Fibroblast of mammary gland (primary cell): ENCODE data around the gene TTLL9.

Source experiments
- DNase-seq: peaks from one replicate; pipeline ENCODE4 v3.0.0-alpha.2; 2010; ENCODE audit warnings: low read depth
- H3K4me3 ChIP-seq: 2 replicates; pipeline ENCODE4 v1.5.1; 2011; ENCODE audit warnings: low read depth, mild to moderate bottlenecking, low read length, moderate library complexity; ENCODE audit not compliant: control insufficient read depth
- TF ChIP-seq, protein P1 (sequence below): conservative IDR thresholded peaks from 2 replicates; pipeline ENCODE4 v1.5.1; 2011; ENCODE audit warnings: low read depth, low read length, inconsistent platforms; ENCODE audit not compliant: control insufficient read depth, insufficient read depth

TTLL9 gene

DNA sequence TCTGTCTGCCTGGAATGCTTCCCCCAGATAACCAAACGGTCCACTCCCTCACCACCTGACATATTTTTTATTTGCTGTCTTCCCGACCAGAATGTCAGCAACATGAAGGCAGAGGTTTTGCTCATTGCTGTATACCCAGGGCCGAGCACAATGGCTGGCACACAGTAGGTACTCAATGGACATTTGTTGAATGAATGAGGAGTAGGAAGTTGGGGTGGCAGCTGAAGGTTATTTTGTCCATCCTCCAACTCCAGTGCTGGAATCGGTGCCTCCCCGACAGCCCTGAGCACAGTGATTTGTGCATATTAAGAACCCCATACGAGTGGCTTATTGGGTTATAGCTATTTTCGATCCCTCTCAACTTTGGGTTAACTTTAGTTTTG is 10.4 kb upstream of the TTLL9 start:
- no peak overlapping the region for H3K4me3 ChIP-seq
- TF ChIP-seq, protein P1, sequence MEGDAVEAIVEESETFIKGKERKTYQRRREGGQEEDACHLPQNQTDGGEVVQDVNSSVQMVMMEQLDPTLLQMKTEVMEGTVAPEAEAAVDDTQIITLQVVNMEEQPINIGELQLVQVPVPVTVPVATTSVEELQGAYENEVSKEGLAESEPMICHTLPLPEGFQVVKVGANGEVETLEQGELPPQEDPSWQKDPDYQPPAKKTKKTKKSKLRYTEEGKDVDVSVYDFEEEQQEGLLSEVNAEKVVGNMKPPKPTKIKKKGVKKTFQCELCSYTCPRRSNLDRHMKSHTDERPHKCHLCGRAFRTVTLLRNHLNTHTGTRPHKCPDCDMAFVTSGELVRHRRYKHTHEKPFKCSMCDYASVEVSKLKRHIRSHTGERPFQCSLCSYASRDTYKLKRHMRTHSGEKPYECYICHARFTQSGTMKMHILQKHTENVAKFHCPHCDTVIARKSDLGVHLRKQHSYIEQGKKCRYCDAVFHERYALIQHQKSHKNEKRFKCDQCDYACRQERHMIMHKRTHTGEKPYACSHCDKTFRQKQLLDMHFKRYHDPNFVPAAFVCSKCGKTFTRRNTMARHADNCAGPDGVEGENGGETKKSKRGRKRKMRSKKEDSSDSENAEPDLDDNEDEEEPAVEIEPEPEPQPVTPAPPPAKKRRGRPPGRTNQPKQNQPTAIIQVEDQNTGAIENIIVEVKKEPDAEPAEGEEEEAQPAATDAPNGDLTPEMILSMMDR = no peak
- DNase-seq = no peak

DNA sequence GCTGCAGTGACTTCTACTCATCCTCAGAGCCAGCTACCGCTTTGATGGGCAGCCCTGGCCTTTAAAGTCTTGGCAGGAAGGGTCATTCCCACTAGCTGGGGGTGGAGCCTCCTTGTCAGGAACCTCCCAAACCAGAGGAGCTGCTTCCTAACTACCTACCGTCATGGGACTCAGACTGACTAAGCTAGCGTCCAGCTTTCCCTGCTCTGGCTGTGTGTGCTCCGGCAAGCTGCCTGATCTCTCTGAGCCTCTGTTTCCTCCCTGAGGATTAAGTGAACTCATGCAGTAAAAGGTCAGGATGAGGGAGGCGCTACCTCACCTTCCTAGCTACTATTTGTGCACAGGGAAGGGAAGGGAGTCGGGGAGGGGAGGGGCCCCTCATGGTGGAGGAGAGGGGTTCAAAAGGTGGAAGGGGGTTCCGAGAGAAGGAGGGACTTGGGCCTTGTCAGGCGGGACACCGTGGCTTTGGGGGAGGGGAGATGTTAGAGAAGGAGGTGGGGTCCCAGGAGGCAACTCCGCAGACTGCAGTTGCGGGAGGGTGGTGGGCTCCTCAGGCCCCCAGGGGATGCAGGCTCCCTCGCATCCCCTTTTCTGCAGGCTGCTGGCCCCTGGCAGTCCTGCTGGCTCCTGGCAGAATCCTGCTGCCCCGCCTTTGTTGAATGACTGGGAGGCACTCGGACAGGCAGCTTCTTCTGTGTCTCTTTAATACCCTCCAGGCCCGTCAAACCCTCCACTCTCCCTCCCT is 9.9 kb upstream of the TTLL9 start:
- TF ChIP-seq, protein P1 = no peak
- DNase-seq = peak; percentile 63
- no peak overlapping the region for H3K4me3 ChIP-seq

DNA sequence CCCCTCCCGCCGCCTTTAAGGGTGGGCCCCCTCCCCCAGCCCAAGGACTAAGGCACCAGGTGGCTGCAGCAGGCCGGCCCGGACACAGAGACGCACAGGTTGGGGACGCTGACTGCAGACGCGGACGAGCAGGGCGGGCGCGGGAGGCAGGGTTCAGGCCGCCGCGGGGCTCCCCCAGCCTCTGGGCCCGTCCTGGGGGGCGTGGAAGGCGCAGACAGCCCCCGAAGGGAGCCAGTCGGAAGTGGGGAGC is 9.4 kb upstream of the TTLL9 start:
- DNase-seq = no peak
- TF ChIP-seq, protein P1 = no peak
- no peak overlapping the region for H3K4me3 ChIP-seq

DNA sequence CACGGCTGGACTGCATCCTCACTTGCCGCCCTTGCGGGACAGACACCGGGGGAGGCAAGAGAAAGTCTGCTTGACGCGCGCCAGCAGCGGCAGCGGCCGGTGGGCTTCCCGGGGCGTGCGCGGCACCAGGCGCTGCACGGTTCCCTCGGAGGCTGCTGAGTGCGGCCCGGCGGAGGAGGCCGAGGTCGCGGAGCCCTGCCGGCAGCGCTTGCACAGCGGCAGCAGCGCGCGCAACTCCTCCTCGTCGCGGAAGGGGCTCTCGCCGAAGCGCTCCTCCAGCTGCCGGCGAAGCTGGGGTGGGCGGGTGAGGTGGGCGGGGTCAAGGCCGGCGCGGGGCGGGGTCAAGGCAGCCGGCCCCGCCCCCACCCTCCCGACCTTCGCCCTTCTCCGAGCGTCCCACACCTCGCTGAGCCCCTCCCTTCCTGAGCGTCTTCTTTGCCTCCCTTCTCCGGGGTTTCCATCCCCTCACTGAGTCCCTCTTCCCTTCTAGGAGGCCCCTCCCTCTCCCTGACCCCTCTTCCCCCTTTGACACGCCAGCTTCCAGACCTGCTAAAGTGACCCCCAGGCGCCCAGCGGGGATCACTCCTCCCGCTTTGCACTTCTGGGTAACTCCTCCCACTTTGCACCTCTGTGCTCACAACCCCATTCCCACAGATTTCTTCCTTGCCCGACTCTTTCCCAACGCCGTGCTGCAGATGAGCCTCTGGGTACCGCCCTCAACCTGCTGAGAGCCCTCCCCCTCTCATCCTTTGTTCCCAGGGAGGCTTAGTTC is 8.9 kb upstream of the TTLL9 start:
- TF ChIP-seq, protein P1 = no peak
- no peak for DNase-seq
- no peak overlapping the region for H3K4me3 ChIP-seq

DNA sequence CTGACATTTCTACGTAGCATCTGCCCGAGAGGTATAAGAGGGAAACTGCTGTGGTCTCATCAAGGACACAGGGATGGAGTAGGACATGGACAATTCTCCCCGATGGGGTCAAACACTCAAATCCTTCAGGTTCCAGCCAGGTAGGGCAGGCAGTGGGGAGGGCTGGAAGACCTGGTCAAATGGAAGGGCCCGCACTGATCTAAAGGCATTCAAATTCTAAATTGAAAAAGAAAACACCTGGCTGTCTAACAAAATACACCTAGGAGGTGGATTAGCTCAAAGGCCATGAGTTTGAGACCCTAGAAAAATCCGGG is 8.3 kb upstream of the TTLL9 start:
- no peak for DNase-seq
- TF ChIP-seq, protein P1 = no peak
- no peak overlapping the region for H3K4me3 ChIP-seq

DNA sequence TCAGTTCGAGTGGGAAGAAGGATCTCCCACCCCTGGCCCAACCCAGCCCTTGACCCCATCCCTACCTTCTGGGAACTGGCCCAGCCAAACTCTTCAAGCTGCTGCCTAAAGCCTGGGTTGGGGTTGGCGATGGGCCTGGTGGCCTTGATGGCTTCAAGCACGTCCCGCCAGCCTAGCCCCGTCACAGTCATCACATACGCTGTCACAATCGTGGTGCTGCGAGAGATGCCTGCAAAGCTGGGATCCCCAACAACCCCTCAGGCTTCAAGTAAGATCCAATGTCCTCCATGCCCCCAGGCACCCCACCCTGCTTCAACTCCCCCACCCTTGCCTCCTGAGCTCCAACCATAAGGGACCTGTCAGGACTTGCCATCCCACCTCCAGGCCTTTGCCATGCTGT is 7.9 kb upstream of the TTLL9 start:
- TF ChIP-seq, protein P1 = no peak
- DNase-seq = no peak
- H3K4me3 ChIP-seq = no peak overlapping the region
